Karpas-422 (cell line): ENCODE measurements around the gene TRMT61A. TPM values are rescaled to one million over a fixed set of nuclear protein-coding genes. Genes with fewer than 3 reads are reported as not detected.

Source experiments
- DNase-seq: peaks from one replicate; pipeline ENCODE4 v3.0.0-alpha.2; 2015
- H2AFZ ChIP-seq: fragments of 200-600 bp; sonication (generic); 2 replicates; pipeline ENCODE4 v1.6.1; 2014; ENCODE audit warnings: antibody characterized with exemption, low read length, mixed read lengths
- H3K27ac ChIP-seq: fragments of 200-600 bp; sonication (generic); 2 replicates; pipeline ENCODE4 v1.5.1; 2014; ENCODE audit warnings: mild to moderate bottlenecking, low read length, moderate library complexity
- H3K27me3 ChIP-seq: fragments of 200-600 bp; sonication (generic); 2 replicates; pipeline ENCODE4 v1.6.1; 2014; ENCODE audit warnings: low read length, mixed read lengths
- H3K36me3 ChIP-seq: fragments of 200-600 bp; sonication (generic); 2 replicates; pipeline ENCODE4 v1.6.1; 2014; ENCODE audit warnings: low read length, mixed read lengths; ENCODE audit not compliant: insufficient read depth
- H3K4me1 ChIP-seq: fragments of 200-600 bp; sonication (generic); 2 replicates; pipeline ENCODE4 v1.6.1; 2014; ENCODE audit warnings: mild to moderate bottlenecking, low read length, mixed read lengths
- H3K4me2 ChIP-seq: fragments of 200-600 bp; sonication (generic); 2 replicates; pipeline ENCODE4 v1.6.1; 2014; ENCODE audit warnings: low read length, low read depth, mild to moderate bottlenecking; ENCODE audit not compliant: poor library complexity, severe bottlenecking
- H3K4me3 ChIP-seq: fragments of 200-600 bp; sonication (generic); 2 replicates; pipeline ENCODE4 v1.5.1; 2014; ENCODE audit warnings: mild to moderate bottlenecking, antibody characterized with exemption, low read length, mixed read lengths
- H3K79me2 ChIP-seq: fragments of 200-600 bp; sonication (generic); 2 replicates; pipeline ENCODE4 v1.6.1; 2014; ENCODE audit warnings: mild to moderate bottlenecking, low read length, mixed read lengths
- H3K9ac ChIP-seq: fragments of 200-600 bp; sonication (generic); 2 replicates; pipeline ENCODE4 v1.6.0; 2014; ENCODE audit warnings: low read length
- H3K9me2 ChIP-seq: fragments of 200-600 bp; sonication (generic), shearing (Covaris generic); replicated peaks from 2 replicates; pipeline ENCODE4 v1.6.0; 2014; ENCODE audit warnings: mild to moderate bottlenecking, low read length, moderate library complexity; ENCODE audit not compliant: insufficient read depth
- H3K9me3 ChIP-seq: fragments of 300-700, 200-600 bp; sonication (generic); 2 replicates; pipeline ENCODE4 v1.6.1; 2014; ENCODE audit warnings: low read length, mixed read lengths
- H4K20me1 ChIP-seq: fragments of 200-600 bp; sonication (generic); 2 replicates; pipeline ENCODE4 v1.6.1; 2014; ENCODE audit warnings: mild to moderate bottlenecking, antibody characterized with exemption, low read length, low read depth; ENCODE audit not compliant: insufficient read depth
- total RNA-seq: library from RNA; depleted of rRNA; stranded (reverse); fragments of >200 nt; shearing (Covaris generic); gene quantifications from 2 replicates; pipeline ENCODE4 v1.2.3, GENCODE V29; 2014; ENCODE audit warnings: low replicate concordance

TRMT61A gene
- total RNA-seq, 1 experiment from 2014 or later = 8.0 TPM

DNA sequence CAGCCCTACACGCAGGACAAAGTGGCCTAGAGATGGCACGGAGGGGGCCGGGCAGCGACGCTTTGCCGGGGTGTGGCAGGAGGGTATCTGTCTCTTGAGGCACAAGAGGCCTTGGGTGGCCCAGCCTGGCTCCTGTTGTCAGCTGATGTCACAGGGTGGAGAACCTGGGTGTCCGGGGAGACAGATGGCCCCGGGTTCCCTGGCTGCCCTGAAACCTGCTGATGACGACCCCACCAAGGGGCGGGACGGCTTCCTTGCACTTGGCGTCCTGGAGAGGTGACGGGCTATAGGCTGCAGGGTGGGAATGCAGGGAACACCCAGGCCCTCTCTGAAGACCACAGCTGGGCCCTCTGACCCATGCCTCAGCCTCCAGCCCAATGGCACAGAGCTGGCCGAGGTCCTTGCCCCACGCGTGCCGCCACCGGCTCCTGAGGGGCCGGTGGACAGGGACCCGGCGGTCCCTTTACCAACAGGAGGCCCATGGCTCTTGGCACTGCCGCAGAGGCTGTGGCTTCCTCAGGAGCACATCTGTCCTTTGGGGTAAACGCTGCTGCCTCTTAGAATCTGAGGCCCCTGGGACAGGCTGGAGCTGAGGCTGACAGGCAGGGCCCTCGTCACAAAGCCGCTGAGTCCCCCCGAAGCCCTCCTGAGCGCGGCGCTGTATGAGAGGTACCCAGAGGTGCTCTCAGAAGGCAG is 16.4 kb downstream of the TRMT61A start:
- Histone ChIP-seq H3K9me3 (no peaks in the 10 kb centered on the region), H3K36me3 (no peaks in the 10 kb centered on the region), H3K4me1 (peaks cover 10% of the 10 kb centered on the region), H3K4me2 (no peak overlapping the region), H4K20me1 (peaks cover 34% of the 10 kb centered on the region), H3K27ac (no peak overlapping the region), H3K79me2 (no peaks in the 10 kb centered on the region), H2AFZ (no peak overlapping the region), H3K27me3 (no peaks in the 10 kb centered on the region), H3K9me2 (no peaks in the 10 kb centered on the region), H3K4me3 (no peak overlapping the region), H3K9ac (no peak overlapping the region)
- DNase-seq = no peak

DNA sequence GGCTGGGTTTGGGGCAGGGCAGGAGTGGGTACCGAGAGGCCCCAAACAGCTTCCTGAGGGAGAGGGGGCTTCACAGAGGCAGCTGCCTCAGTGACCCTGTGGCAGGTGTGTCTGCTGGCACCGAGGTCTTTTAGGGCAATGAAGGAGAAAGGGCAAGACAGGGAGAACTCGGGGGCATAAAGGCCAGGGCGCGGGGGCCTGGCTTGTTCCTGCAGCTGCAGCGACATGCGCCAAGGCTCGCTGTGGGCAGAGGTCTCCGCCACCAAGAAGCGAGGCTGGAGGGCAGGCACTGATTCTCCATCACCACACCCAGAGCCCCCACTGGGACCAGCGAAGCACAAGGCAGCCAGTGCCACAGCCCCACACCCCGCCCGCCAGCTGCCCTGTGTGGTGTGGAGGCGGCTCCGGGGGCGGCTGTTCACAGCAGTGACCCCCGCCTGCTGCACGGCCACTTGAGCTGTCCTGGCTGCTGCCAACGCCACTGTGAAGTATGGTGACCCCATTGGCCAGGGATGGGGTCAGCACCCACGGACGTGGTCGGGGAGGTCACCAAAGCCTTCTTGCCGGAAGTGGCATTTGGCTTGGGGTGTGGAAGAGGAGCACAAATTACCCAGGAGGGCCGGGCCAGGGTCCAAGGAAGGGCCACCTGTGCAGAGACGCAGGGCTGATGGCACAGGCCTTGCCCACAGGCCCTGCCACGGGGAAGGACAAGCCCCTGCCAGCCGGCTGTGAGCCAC is 17.1 kb downstream of the TRMT61A start:
- Histone ChIP-seq H3K9me3 (no peaks in the 10 kb centered on the region), H3K27me3 (no peaks in the 10 kb centered on the region), H3K27ac (no peak overlapping the region), H3K4me3 (no peak overlapping the region), H3K4me1 (peaks cover 10% of the 10 kb centered on the region), H3K4me2 (no peak overlapping the region), H3K36me3 (no peaks in the 10 kb centered on the region), H3K9ac (no peak overlapping the region), H2AFZ (no peak overlapping the region), H4K20me1 (peaks cover 34% of the 10 kb centered on the region), H3K79me2 (no peaks in the 10 kb centered on the region), H3K9me2 (no peaks in the 10 kb centered on the region)
- DNase-seq = no peak

DNA sequence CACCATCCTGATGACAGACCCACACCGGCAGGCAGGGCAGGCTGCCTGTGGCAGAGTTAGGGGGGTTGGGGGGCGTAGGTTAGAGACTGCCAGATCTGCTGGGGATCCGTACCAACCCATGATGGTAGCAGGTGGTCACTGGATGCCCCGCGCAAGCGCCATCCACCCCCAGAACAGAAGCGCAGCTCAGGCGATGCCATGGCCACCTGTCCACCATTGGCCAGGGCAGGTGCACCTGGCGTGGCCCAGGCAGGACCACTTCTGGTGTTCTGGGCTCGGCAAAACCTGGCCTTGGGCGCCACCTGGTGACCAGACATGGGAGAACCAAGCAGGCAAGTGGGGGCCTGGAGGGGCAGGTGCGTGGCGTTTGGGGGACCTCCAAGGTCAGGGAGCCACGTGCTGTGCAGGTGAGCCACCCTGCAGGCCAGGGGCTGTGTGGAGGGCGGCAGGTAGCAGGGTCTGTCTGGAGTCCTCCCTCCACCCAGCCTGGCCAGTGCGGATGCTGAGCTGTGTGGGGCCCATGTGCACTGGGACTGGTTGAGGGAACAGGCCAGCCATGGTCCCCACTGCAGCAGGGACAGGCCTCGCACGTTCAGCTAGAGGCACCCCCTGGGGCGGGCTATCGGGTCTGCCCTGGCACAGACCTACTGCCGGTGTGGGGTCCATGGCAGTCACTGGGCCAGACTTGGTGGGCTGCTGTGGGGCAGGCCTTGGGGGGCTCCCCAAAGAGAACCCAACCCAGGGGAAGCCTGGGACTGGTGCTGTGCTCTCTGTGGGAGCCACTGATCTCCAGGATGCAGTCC is 17.9 kb downstream of the TRMT61A start:
- H3K9me2 ChIP-seq = no peaks in the 10 kb centered on the region
- no peaks in the 10 kb centered on the region for H3K27me3 ChIP-seq
- peak; percentile 93 for DNase-seq
- peaks cover 10% of the 10 kb centered on the region for H3K4me1 ChIP-seq
- H4K20me1 ChIP-seq = peaks cover 38% of the 10 kb centered on the region
- no peaks in the 10 kb centered on the region for H3K9me3 ChIP-seq
- no peak overlapping the region for H3K27ac ChIP-seq
- H2AFZ ChIP-seq = no peak overlapping the region
- no peak overlapping the region for H3K9ac ChIP-seq
- no peaks in the 10 kb centered on the region for H3K79me2 ChIP-seq
- no peak overlapping the region for H3K4me3 ChIP-seq
- no peak overlapping the region for H3K4me2 ChIP-seq
- no peaks in the 10 kb centered on the region for H3K36me3 ChIP-seq

DNA sequence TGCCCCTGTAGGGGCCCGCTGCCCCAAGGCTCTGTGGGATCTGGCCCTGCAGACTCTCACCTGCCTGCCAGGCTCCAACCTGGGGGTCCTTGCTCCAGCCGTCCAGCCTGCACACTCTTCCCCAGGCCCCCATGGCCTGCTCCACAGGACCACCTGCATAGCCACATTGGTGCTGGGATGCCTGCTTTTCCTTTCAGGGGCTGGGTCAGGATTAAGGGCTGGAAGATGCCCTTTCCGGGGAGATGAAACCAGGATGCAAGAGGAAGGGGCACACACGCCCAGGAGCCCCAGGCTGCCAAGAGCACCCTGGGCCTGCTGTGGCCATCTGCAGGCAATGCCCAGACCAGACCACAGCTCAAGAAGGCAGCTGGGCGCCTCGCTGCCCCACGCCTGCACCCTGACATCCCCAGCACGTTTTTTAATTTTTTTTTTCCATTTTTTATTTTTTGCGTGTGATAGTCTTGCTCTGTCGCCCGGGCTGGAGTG is 18.5 kb downstream of the TRMT61A start:
- Histone ChIP-seq H3K4me1 (peaks cover 8% of the 10 kb centered on the region), H3K79me2 (no peaks in the 10 kb centered on the region), H4K20me1 (peaks cover 38% of the 10 kb centered on the region), H3K9ac (no peak overlapping the region), H3K4me2 (no peak overlapping the region), H2AFZ (no peak overlapping the region), H3K27ac (no peak overlapping the region), H3K4me3 (no peak overlapping the region), H3K9me3 (no peaks in the 10 kb centered on the region), H3K9me2 (no peaks in the 10 kb centered on the region), H3K36me3 (no peaks in the 10 kb centered on the region), H3K27me3 (no peaks in the 10 kb centered on the region)
- DNase-seq = no peak

DNA sequence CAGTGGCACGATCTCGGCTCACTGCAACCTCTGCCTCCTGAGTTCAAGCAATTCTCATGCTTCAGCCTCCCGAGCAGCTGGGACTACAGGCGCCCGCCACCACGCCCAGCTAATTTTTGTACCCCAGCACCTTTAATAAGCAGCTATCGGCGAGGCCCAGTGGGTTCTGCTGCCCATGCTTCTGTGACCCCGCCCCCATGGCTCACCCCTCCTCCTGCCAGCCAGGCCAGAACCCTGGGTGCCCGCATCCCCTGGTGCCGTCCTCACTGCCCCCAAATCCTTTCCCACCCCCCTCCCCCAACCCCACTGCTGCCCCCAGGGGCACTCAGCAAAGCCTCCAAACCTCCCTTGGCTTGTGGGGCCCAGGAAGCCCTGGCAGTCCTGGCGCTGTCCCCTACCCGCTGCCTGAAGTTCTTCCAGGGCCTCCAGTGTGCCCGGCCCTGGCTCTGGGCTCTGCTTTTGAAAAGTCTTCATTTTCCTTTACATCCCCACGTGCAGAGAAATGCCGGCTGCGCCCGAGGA is 19.0 kb downstream of the TRMT61A start:
- H3K4me1 ChIP-seq = peaks cover 2% of the 10 kb centered on the region; the same call in 1 of the 2 replicates
- H3K4me2 ChIP-seq = no peak overlapping the region
- H3K9me2 ChIP-seq = no peaks in the 10 kb centered on the region
- H2AFZ ChIP-seq = no peak overlapping the region
- no peaks in the 10 kb centered on the region for H3K36me3 ChIP-seq
- DNase-seq = no peak
- no peak overlapping the region for H3K27ac ChIP-seq
- no peaks in the 10 kb centered on the region for H3K9me3 ChIP-seq
- no peaks in the 10 kb centered on the region for H3K27me3 ChIP-seq
- H4K20me1 ChIP-seq = peaks cover 39% of the 10 kb centered on the region
- no peak overlapping the region for H3K4me3 ChIP-seq
- no peak overlapping the region for H3K9ac ChIP-seq
- no peaks in the 10 kb centered on the region for H3K79me2 ChIP-seq

DNA sequence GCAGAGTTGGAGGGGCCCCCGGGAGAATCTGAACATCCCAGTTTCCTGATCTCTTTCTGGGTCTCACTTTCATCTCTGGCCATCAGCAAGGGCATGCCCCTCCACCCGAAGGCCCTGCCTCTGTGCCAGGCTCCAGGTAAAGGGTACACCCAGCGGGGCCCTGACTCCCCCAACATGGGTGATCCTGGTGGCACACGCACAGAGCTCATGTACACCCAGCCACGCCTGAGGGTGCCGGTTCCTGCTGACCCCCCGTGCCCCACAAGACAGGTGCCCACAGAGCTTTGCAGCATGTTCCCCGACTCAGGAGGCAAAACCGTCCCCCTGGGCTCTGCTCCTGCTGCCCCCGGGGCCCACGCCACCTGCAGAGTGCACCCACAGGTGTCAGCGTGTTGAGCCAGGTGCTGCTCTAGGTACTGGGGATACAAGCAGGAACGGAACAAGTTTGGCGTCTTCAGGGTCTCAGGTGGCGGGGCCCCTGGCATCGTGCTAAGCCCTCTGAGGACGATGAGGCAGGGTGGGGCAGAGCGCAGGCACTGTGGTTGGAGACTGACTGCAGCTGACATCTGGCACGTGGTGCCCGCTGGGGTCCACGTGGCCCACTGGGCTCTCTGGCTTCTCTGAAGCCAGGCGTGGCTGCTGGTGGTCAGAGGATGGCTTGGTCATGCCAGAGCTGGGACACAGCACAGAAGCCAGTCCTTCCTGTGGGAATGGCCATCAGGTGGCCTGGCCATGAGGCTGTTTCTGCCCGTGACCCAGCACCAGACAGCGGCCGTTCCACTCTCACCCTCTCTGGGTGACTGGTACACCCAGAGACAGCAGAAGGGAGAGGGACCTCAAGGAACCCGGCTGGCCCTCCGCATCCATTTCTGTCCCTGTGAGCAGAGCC is 19.7 kb downstream of the TRMT61A start:
- Histone ChIP-seq H2AFZ (no peak overlapping the region), H3K4me2 (no peak overlapping the region)

DNA sequence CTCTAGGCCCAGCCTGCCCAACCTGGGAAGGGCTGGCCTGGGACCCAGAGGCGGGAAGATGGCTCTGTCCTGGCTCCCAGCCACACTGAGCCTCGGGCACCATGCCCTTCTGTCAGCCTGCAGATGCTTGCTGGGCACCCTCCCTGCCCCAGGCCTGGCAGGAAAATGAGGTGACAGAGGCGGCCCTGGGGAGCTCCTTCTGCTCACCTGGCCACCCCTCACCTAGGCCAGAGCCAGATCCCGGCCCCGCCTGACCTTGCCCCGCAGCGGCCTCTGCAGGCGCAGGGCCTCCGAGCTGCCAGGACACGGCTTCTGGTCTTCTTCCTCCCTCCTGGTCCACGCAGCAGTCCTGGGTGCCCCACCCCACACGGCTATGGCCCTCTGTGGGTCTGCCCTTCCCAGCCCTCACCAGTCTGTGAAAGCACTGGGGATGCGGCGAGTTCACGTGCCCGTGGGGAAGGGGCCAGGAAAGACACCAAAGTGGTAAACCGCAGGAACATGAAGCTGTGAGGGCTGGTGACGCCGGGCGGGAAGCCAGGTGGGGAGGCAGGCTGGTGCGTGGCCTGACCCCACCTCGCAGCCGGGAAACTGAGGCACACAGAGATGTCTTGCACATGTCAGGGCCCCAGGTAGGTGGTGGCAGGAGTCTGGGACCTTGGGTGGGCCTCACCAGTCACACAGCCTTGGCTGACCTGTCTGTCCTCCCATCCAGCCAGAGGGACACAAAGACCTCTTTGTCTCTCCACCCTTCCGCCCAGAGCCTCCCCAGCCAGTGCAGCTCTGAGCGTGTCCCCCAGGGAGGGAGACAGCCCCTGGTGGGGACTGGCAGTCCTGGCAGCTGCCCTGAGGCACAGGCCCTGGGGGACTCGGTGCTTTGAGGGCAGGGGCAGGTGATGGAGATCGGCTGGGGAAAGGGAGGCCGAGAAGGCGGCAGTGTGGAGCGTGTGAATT is 20.6 kb downstream of the TRMT61A start:
- H3K9ac ChIP-seq = no peak overlapping the region
- no peaks in the 10 kb centered on the region for H3K27me3 ChIP-seq
- H3K4me1 ChIP-seq = no peaks in the 10 kb centered on the region
- no peaks in the 10 kb centered on the region for H3K9me2 ChIP-seq
- H4K20me1 ChIP-seq = peaks cover 38% of the 10 kb centered on the region
- H3K79me2 ChIP-seq = no peaks in the 10 kb centered on the region
- H3K9me3 ChIP-seq = no peaks in the 10 kb centered on the region
- no peak overlapping the region for H2AFZ ChIP-seq
- no peak for DNase-seq
- H3K4me2 ChIP-seq = no peak overlapping the region
- no peak overlapping the region for H3K4me3 ChIP-seq
- no peaks in the 10 kb centered on the region for H3K36me3 ChIP-seq
- no peak overlapping the region for H3K27ac ChIP-seq

More for the DNA sequence above, 19.7 kb downstream of the TRMT61A start:
- H3K36me3 ChIP-seq = no peaks in the 10 kb centered on the region
- DNase-seq = no peak
- peaks cover 38% of the 10 kb centered on the region for H4K20me1 ChIP-seq
- H3K27me3 ChIP-seq = no peaks in the 10 kb centered on the region
- H3K9ac ChIP-seq = no peak overlapping the region
- no peak overlapping the region for H3K27ac ChIP-seq
- H3K4me1 ChIP-seq = no peaks in the 10 kb centered on the region
- H3K79me2 ChIP-seq = no peaks in the 10 kb centered on the region
- H3K4me3 ChIP-seq = no peak overlapping the region
- H3K9me3 ChIP-seq = no peaks in the 10 kb centered on the region
- H3K9me2 ChIP-seq = no peaks in the 10 kb centered on the region
